Measurements from ENCODE around the gene ABLIM3.

DNA sequence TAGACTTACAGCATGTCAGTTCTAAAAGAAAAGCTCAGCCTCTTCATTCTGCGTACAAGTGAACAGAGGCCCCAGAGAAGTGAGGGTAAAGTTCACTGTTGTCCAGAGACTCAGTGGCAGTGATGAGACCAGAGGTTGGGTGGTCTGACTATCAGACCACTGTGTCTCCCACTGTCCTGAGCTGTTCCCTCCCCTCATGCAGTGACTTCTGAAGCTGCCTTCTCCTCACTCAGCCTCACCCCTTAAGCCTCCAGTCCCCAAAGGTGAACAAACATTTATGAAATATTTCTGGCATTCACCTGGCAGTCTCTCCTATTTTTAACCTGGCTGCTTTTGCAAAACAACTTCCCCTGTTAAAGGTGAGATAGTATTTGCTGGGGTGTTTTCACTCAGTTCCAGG lies 54.7 kb downstream of the ABLIM3 start:
- TF ChIP-seq, protein P1, sequence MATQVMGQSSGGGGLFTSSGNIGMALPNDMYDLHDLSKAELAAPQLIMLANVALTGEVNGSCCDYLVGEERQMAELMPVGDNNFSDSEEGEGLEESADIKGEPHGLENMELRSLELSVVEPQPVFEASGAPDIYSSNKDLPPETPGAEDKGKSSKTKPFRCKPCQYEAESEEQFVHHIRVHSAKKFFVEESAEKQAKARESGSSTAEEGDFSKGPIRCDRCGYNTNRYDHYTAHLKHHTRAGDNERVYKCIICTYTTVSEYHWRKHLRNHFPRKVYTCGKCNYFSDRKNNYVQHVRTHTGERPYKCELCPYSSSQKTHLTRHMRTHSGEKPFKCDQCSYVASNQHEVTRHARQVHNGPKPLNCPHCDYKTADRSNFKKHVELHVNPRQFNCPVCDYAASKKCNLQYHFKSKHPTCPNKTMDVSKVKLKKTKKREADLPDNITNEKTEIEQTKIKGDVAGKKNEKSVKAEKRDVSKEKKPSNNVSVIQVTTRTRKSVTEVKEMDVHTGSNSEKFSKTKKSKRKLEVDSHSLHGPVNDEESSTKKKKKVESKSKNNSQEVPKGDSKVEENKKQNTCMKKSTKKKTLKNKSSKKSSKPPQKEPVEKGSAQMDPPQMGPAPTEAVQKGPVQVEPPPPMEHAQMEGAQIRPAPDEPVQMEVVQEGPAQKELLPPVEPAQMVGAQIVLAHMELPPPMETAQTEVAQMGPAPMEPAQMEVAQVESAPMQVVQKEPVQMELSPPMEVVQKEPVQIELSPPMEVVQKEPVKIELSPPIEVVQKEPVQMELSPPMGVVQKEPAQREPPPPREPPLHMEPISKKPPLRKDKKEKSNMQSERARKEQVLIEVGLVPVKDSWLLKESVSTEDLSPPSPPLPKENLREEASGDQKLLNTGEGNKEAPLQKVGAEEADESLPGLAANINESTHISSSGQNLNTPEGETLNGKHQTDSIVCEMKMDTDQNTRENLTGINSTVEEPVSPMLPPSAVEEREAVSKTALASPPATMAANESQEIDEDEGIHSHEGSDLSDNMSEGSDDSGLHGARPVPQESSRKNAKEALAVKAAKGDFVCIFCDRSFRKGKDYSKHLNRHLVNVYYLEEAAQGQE (IDR thresholded peaks at IDR 0.05; ENCODE audit: low read depth): no peak
- no peak for TF ChIP-seq EGR1 (IDR thresholded peaks at IDR 0.05)
- no peak for TF ChIP-seq YY1 (IDR thresholded peaks at IDR 0.05; ENCODE audit: low read depth)
- no peak for TF ChIP-seq CEBPB (IDR thresholded peaks at IDR 0.05)
- no peak for TF ChIP-seq EP300 (IDR thresholded peaks at IDR 0.05; ENCODE audit: borderline replicate concordance)
- no peak for TF ChIP-seq TEAD4 (IDR thresholded peaks at IDR 0.05)
- TF ChIP-seq CREB1 (IDR thresholded peaks at IDR 0.05; ENCODE audit: low read depth): no peak
- no peak for TF ChIP-seq NFIC (IDR thresholded peaks at IDR 0.05)
